PFSK-1 (cell line): Measurements from ENCODE around the gene EFTUD2.

ENCODE experiments used
- FOXP2 ChIP-seq: optimal IDR thresholded peaks from 2 replicates; pipeline ENCODE3; 2011; ENCODE audit warnings: borderline replicate concordance, control low read depth, inconsistent platforms; ENCODE audit not compliant: insufficient read depth; ENCODE audit errors: extremely low read length, extremely low read depth
- POLR2AphosphoS5 ChIP-seq: IDR thresholded peaks from 2 replicates; pipeline ENCODE4 v1.6.1; 2012; ENCODE audit warnings: low read depth, mild to moderate bottlenecking, control low read depth, low read length, moderate library complexity
- REST ChIP-seq, 2 experiments: IDR thresholded peaks; 2 replicates each; pipeline versions ENCODE4 v1.6.1 to v1.8.0; 2011 to 2012; ENCODE audit warnings: low read depth in 2 of 2, low read length in 2 of 2, control low read depth in 1 of 2, inconsistent platforms in 1 of 2, mild to moderate bottlenecking in 1 of 2, moderate library complexity in 1 of 2; ENCODE audit not compliant: insufficient read depth in 1 of 2
- SIN3A ChIP-seq: IDR thresholded peaks from 2 replicates; pipeline ENCODE4 v1.6.1; 2012; ENCODE audit warnings: mild to moderate bottlenecking, low read length, moderate library complexity, borderline replicate concordance; ENCODE audit not compliant: insufficient read depth
- TAF1 ChIP-seq: IDR thresholded peaks from 2 replicates; pipeline ENCODE4 v1.6.1; 2012; ENCODE audit warnings: low read length, control low read depth, borderline replicate concordance; ENCODE audit not compliant: insufficient read depth

The EFTUD2 gene

GRCh38 chr17:44875761-44876160, 23.5 kb downstream of the EFTUD2 start:
- no peak for TF ChIP-seq FOXP2
- TF ChIP-seq SIN3A: no peak
- no peak for TF ChIP-seq POLR2AphosphoS5
- no peak for TF ChIP-seq TAF1
- TF ChIP-seq REST (IDR thresholded peaks at IDR 0.05; ENCODE audit: insufficient read depth in 1 of 2, low read depth in 2 of 2, low read length in 2 of 2): no peak

- no peak for TF ChIP-seq REST (IDR thresholded peaks at IDR 0.05; ENCODE audit: insufficient read depth in 1 of 2, low read depth in 2 of 2, low read length in 2 of 2)
- TF ChIP-seq TAF1: no peak
- TF ChIP-seq POLR2AphosphoS5: no peak
- TF ChIP-seq SIN3A: no peak
- no peak for TF ChIP-seq FOXP2
Observed at GRCh38 chr17:44872131-44872768, 27.0 kb downstream of the EFTUD2 start.

- TF ChIP-seq TAF1: no peak
Observed at GRCh38 chr17:44871556-44871955, 27.7 kb downstream of the EFTUD2 start.

GRCh38 chr17:44867841-44868240, 31.4 kb downstream of the EFTUD2 start:
- TF ChIP-seq FOXP2: no peak
- no peak for TF ChIP-seq POLR2AphosphoS5
- no peak for TF ChIP-seq SIN3A
- no peak for TF ChIP-seq REST (IDR thresholded peaks at IDR 0.05; ENCODE audit: insufficient read depth in 1 of 2, low read depth in 2 of 2, low read length in 2 of 2)
- TF ChIP-seq TAF1: no peak

GRCh38 chr17:44865931-44866330, 33.3 kb downstream of the EFTUD2 start:
- TF ChIP-seq REST (IDR thresholded peaks at IDR 0.05; ENCODE audit: insufficient read depth in 1 of 2, low read depth in 2 of 2, low read length in 2 of 2): no peak
- TF ChIP-seq FOXP2: no peak
- no peak for TF ChIP-seq SIN3A
- no peak for TF ChIP-seq POLR2AphosphoS5
- TF ChIP-seq TAF1: no peak
